ENCODE measurements around the gene SYNM.

DNA sequence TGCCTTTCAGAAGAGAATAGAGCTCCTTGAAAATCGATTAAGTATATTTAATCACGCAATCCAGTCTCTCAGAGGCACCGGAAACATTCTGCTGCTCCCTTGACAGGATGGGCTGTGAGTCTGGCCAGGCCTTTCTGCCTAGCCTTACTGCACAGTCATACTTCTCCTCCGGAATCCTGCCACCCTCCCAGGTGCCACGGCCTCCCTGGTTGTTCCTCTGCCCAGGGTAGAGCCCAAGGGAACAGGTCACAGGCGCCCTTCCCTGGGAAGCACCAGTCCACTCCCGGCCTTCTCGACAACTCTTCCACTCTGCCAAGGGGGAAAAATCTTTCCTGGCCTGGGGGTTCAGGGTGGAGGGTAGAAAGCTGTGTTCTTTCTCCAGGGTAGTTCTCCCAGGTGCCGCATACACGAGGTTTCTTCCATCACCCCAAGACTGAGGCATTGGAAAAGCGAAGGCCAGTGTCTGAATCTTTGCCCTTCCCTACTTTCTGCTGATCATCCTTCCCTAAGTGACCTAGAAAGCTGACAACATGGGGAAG is 17.4 kb upstream of the SYNM start:
- TF ChIP-seq, protein P1, sequence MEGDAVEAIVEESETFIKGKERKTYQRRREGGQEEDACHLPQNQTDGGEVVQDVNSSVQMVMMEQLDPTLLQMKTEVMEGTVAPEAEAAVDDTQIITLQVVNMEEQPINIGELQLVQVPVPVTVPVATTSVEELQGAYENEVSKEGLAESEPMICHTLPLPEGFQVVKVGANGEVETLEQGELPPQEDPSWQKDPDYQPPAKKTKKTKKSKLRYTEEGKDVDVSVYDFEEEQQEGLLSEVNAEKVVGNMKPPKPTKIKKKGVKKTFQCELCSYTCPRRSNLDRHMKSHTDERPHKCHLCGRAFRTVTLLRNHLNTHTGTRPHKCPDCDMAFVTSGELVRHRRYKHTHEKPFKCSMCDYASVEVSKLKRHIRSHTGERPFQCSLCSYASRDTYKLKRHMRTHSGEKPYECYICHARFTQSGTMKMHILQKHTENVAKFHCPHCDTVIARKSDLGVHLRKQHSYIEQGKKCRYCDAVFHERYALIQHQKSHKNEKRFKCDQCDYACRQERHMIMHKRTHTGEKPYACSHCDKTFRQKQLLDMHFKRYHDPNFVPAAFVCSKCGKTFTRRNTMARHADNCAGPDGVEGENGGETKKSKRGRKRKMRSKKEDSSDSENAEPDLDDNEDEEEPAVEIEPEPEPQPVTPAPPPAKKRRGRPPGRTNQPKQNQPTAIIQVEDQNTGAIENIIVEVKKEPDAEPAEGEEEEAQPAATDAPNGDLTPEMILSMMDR (conservative IDR thresholded peaks at IDR 0.05; ENCODE audit: low read depth in 2 of 2) = no peak
- TF ChIP-seq EZH2phosphoT487 (IDR thresholded peaks at IDR 0.05; ENCODE audit: unreplicated experiment) = no peak
- TF ChIP-seq POLR2AphosphoS5 (IDR thresholded peaks at IDR 0.05; ENCODE audit: low read depth) = no peak
- TF ChIP-seq, protein P2, sequence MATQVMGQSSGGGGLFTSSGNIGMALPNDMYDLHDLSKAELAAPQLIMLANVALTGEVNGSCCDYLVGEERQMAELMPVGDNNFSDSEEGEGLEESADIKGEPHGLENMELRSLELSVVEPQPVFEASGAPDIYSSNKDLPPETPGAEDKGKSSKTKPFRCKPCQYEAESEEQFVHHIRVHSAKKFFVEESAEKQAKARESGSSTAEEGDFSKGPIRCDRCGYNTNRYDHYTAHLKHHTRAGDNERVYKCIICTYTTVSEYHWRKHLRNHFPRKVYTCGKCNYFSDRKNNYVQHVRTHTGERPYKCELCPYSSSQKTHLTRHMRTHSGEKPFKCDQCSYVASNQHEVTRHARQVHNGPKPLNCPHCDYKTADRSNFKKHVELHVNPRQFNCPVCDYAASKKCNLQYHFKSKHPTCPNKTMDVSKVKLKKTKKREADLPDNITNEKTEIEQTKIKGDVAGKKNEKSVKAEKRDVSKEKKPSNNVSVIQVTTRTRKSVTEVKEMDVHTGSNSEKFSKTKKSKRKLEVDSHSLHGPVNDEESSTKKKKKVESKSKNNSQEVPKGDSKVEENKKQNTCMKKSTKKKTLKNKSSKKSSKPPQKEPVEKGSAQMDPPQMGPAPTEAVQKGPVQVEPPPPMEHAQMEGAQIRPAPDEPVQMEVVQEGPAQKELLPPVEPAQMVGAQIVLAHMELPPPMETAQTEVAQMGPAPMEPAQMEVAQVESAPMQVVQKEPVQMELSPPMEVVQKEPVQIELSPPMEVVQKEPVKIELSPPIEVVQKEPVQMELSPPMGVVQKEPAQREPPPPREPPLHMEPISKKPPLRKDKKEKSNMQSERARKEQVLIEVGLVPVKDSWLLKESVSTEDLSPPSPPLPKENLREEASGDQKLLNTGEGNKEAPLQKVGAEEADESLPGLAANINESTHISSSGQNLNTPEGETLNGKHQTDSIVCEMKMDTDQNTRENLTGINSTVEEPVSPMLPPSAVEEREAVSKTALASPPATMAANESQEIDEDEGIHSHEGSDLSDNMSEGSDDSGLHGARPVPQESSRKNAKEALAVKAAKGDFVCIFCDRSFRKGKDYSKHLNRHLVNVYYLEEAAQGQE (IDR thresholded peaks at IDR 0.05; ENCODE audit: unreplicated experiment) = no peak
- no peak for TF ChIP-seq EZH2 (IDR thresholded peaks at IDR 0.05; ENCODE audit: low read depth, unreplicated experiment)
- no peak for TF ChIP-seq CREB1 (CRISPR knock-in tag; IDR thresholded peaks at IDR 0.05; ENCODE audit: low read depth)
- TF ChIP-seq JUNB (IDR thresholded peaks at IDR 0.05; ENCODE audit: unreplicated experiment) = no peak
